Mesothelial cell of epicardium (in vitro differentiated cells): ENCODE measurements around the gene ARHGAP8. TPM values are rescaled to one million over a fixed set of nuclear protein-coding genes. Genes with fewer than 3 reads are reported as not detected.

ENCODE experiments used
- DNase-seq, 2 experiments: peaks; one replicate each; pipeline ENCODE4 v3.0.0; 2021; ENCODE audit warnings: low spot score in 2 of 2; ENCODE audit not compliant: unreplicated experiment in 2 of 2
- H3K27ac Mint-ChIP-seq: 2 replicates; pipeline ENCODE4 v1.8.0; 2021; ENCODE audit warnings: mixed read lengths
- H3K27me3 Mint-ChIP-seq: 2 replicates; pipeline ENCODE4 v1.8.0; 2021; ENCODE audit warnings: low read depth, mixed read lengths
- H3K36me3 Mint-ChIP-seq: 2 replicates; pipeline ENCODE4 v1.8.0; 2021; ENCODE audit warnings: mixed read lengths
- H3K4me1 Mint-ChIP-seq: 2 replicates; pipeline ENCODE4 v1.8.0; 2021; ENCODE audit warnings: mixed read lengths
- H3K4me3 Mint-ChIP-seq: 2 replicates; pipeline ENCODE4 v1.8.0; 2021; ENCODE audit warnings: mild to moderate bottlenecking, moderate library complexity, mixed read lengths
- H3K9me3 Mint-ChIP-seq: 2 replicates; pipeline ENCODE4 v1.8.0; 2021; ENCODE audit warnings: mixed read lengths
- total RNA-seq: library from RNA; stranded (reverse); gene quantifications from 3 replicates; pipeline ENCODE4 v1.2.1, GENCODE V29; 2021
- TF ChIP-seq, protein P1 (sequence below): fragments of 200-600 bp; sonication (generic); IDR thresholded peaks from one replicate; pipeline ENCODE4 v1.5.0; 2021; ENCODE audit warnings: antibody characterized with exemption; ENCODE audit not compliant: unreplicated experiment

The ARHGAP8 gene
- total RNA-seq, 1 donor from 2014 or later, result 166 TPM

- H3K4me3 Mint-ChIP-seq, result no peak overlapping the region
- no peaks in the 10 kb centered on the region for H3K27me3 Mint-ChIP-seq
- H3K4me1 Mint-ChIP-seq, result no peaks in the 10 kb centered on the region
- peaks cover 64% of the 10 kb centered on the region for H3K36me3 Mint-ChIP-seq
- TF ChIP-seq, protein P1, sequence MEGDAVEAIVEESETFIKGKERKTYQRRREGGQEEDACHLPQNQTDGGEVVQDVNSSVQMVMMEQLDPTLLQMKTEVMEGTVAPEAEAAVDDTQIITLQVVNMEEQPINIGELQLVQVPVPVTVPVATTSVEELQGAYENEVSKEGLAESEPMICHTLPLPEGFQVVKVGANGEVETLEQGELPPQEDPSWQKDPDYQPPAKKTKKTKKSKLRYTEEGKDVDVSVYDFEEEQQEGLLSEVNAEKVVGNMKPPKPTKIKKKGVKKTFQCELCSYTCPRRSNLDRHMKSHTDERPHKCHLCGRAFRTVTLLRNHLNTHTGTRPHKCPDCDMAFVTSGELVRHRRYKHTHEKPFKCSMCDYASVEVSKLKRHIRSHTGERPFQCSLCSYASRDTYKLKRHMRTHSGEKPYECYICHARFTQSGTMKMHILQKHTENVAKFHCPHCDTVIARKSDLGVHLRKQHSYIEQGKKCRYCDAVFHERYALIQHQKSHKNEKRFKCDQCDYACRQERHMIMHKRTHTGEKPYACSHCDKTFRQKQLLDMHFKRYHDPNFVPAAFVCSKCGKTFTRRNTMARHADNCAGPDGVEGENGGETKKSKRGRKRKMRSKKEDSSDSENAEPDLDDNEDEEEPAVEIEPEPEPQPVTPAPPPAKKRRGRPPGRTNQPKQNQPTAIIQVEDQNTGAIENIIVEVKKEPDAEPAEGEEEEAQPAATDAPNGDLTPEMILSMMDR, result no peak
- peaks cover 39% of the 10 kb centered on the region for H3K9me3 Mint-ChIP-seq
- DNase-seq, result no peak
- no peak overlapping the region for H3K27ac Mint-ChIP-seq
Observed at GRCh38 chr22:44831885-44832284, 79.5 kb downstream of the ARHGAP8 start.

DNA sequence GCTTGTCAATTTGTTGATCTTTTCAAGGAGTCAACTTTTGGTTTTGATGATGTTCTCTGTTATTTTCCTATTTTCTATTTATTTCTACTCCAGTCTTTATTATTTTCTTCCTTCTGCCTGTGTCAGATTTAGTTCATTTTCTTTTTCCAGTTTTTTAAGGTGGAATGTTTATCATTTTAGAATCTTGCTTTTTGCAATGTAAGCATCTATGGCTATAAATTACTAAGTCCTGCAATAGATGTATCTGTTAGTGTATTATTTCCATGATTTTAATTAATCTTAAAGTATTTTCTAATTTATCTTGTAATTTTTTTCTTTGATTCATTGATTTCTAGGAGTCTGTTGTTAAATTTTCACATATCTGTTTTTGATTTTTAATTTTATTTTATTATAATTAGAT, 81.7 kb downstream of the ARHGAP8 start:
- TF ChIP-seq, protein P1, result no peak
- no peak overlapping the region for H3K27ac Mint-ChIP-seq
- no peak for DNase-seq
- H3K4me3 Mint-ChIP-seq, result no peak overlapping the region
- H3K4me1 Mint-ChIP-seq, result no peaks in the 10 kb centered on the region
- H3K9me3 Mint-ChIP-seq, result peaks cover 39% of the 10 kb centered on the region
- no peaks in the 10 kb centered on the region for H3K27me3 Mint-ChIP-seq
- peaks cover 54% of the 10 kb centered on the region for H3K36me3 Mint-ChIP-seq

DNA sequence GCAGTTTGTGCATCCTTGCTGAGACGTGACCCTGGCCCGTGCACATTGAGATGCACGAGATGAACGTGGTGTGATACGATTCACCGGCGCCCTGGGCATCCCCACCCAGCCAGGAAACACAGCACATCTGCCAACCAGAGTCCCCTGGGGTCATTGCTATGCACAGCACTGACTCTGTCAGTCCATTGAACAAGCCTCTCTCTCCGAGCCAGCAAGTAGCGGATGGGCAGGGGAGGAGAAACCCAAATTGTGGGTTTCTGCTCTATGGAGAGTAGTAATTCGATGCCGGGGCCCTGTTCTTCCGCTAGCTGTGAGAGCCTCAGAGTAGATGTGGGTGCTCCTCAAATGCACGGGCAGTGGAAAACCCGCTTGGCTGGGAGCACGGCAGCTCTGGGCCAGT, 85.1 kb downstream of the ARHGAP8 start:
- Mint-ChIP-seq H3K27me3 (no peaks in the 10 kb centered on the region), H3K4me3 (no peak overlapping the region), H3K27ac (no peak overlapping the region), H3K36me3 (peaks cover 47% of the 10 kb centered on the region), H3K9me3 (peaks cover 28% of the 10 kb centered on the region), H3K4me1 (no peaks in the 10 kb centered on the region)
- TF ChIP-seq, protein P1, result no peak
- DNase-seq, result no peak

GRCh38 chr22:44838316-44839016, 86.1 kb downstream of the ARHGAP8 start:
- no peak overlapping the region for H3K27ac Mint-ChIP-seq
- no peak overlapping the region for H3K4me3 Mint-ChIP-seq
- TF ChIP-seq, protein P1, result no peak
- peaks cover 19% of the 10 kb centered on the region for H3K9me3 Mint-ChIP-seq
- H3K4me1 Mint-ChIP-seq, result no peaks in the 10 kb centered on the region
- peaks cover 43% of the 10 kb centered on the region for H3K36me3 Mint-ChIP-seq
- H3K27me3 Mint-ChIP-seq, result no peaks in the 10 kb centered on the region
- no peak for DNase-seq

GRCh38 chr22:44839061-44839460, 86.7 kb downstream of the ARHGAP8 start:
- no peak overlapping the region for H3K27ac Mint-ChIP-seq
- H3K4me3 Mint-ChIP-seq, result no peak overlapping the region
- TF ChIP-seq, protein P1, result no peak
- no peaks in the 10 kb centered on the region for H3K4me1 Mint-ChIP-seq
- H3K9me3 Mint-ChIP-seq, result peaks cover 13% of the 10 kb centered on the region
- peaks cover 41% of the 10 kb centered on the region for H3K36me3 Mint-ChIP-seq
- H3K27me3 Mint-ChIP-seq, result no peaks in the 10 kb centered on the region
- no peak for DNase-seq
